ENCODE results near the gene KLK3. TPM values are rescaled to one million over a fixed set of nuclear protein-coding genes. Genes with fewer than 3 reads are reported as not detected.

KLK3 gene
- total RNA-seq, 1 experiment from 2014 or later, result not detected

- no TSS peak for BruUV-seq (replicated peaks)
- no peak overlapping the region for H3K27ac ChIP-seq (ENCODE audit: low read length)
- no peak for ATAC-seq
- no peaks in the 10 kb centered on the region for H3K9me3 ChIP-seq (ENCODE audit: control insufficient read depth, insufficient read depth, low read depth, low read length)
- no peaks in the 10 kb centered on the region for H3K36me3 ChIP-seq (ENCODE audit: control insufficient read depth, insufficient read depth, low read length)
- ChIA-PET CTCF (no interaction called here), POLR2A (no interaction called here)
- H3K4me1 ChIP-seq (ENCODE audit: control insufficient read depth, insufficient read depth, low read length), result no peaks in the 10 kb centered on the region
- no peak overlapping the region for H3K4me3 ChIP-seq (ENCODE audit: low read depth in 2 of 2, low read length in 2 of 2)
- DNase-seq (ENCODE audit: low read depth, low spot score), result no peak
- TF ChIP-seq CTCF (IDR thresholded peaks at IDR 0.05) (no peak), POLR2AphosphoS5 (IDR thresholded peaks at IDR 0.05; ENCODE audit: low read depth, low read length) (no peak), SIN3A (IDR thresholded peaks at IDR 0.05; ENCODE audit: borderline replicate concordance, insufficient read depth, low read depth, low read length) (no peak), TCF7L2 (IDR thresholded peaks at IDR 0.05; ENCODE audit: low read depth, low read length) (no peak), REST (IDR thresholded peaks at IDR 0.05; ENCODE audit: insufficient read depth in 1 of 2, low read depth in 2 of 2, low read length in 1 of 2) (no peak)
- in situ Hi-C loops (cut with HindIII; ENCODE audit: low pct_unique_long_range_greater_than_20kb, low sequenced_read_pairs), result no loop called here
- H3K27me3 ChIP-seq (ENCODE audit: control insufficient read depth, insufficient read depth, low read length), result no peaks in the 10 kb centered on the region
- intact Hi-C loops (cut with micrococcal nuclease; ENCODE audit: unreplicated experiment), result no loop called here
These were observed 42.5 kb downstream of the KLK3 start for GRCh38 chr19:50897191-50897607.

- CTCF ChIA-PET, result no interaction called here
- Histone ChIP-seq H3K36me3 (ENCODE audit: control insufficient read depth, insufficient read depth, low read length) (no peaks in the 10 kb centered on the region), H3K9me3 (ENCODE audit: control insufficient read depth, insufficient read depth, low read depth, low read length) (no peaks in the 10 kb centered on the region), H3K27ac (ENCODE audit: low read length) (no peak overlapping the region), H3K4me1 (ENCODE audit: control insufficient read depth, insufficient read depth, low read length) (no peaks in the 10 kb centered on the region), H3K27me3 (ENCODE audit: control insufficient read depth, insufficient read depth, low read length) (no peaks in the 10 kb centered on the region), H3K4me3 (ENCODE audit: low read depth in 2 of 2, low read length in 2 of 2) (no peak overlapping the region)
- in situ Hi-C loops (cut with HindIII; ENCODE audit: low pct_unique_long_range_greater_than_20kb, low sequenced_read_pairs) (no loop called here), intact Hi-C loops (cut with micrococcal nuclease; ENCODE audit: unreplicated experiment) (no loop called here)
- DNase-seq (ENCODE audit: low read depth, low spot score), result no peak
- TF ChIP-seq POLR2AphosphoS5 (IDR thresholded peaks at IDR 0.05; ENCODE audit: low read depth, low read length) (no peak), TCF7L2 (IDR thresholded peaks at IDR 0.05; ENCODE audit: low read depth, low read length) (no peak)
- POLR2A ChIA-PET, result no interaction called here
- no TSS peak for BruUV-seq (replicated peaks)
- no peak for ATAC-seq
These were observed 42.9 kb downstream of the KLK3 start for GRCh38 chr19:50897612-50898011.

- H3K4me3 ChIP-seq (ENCODE audit: low read depth in 2 of 2, low read length in 2 of 2), result no peak overlapping the region
- ATAC-seq (no peak), DNase-seq (ENCODE audit: low read depth, low spot score) (no peak)
- TF ChIP-seq CTCF (IDR thresholded peaks at IDR 0.05) (no peak), POLR2AphosphoS5 (IDR thresholded peaks at IDR 0.05; ENCODE audit: low read depth, low read length) (no peak), SIN3A (IDR thresholded peaks at IDR 0.05; ENCODE audit: borderline replicate concordance, insufficient read depth, low read depth, low read length) (no peak), TCF7L2 (IDR thresholded peaks at IDR 0.05; ENCODE audit: low read depth, low read length) (no peak), REST (IDR thresholded peaks at IDR 0.05; ENCODE audit: insufficient read depth in 1 of 2, low read depth in 2 of 2, low read length in 1 of 2) (no peak)
- H3K27me3 ChIP-seq (ENCODE audit: control insufficient read depth, insufficient read depth, low read length), result no peaks in the 10 kb centered on the region; the same call in 1 of the 2 replicates
- H3K36me3 ChIP-seq (ENCODE audit: control insufficient read depth, insufficient read depth, low read length), result no peaks in the 10 kb centered on the region
- ChIA-PET CTCF (no interaction called here), POLR2A (no interaction called here)
- no peaks in the 10 kb centered on the region for H3K9me3 ChIP-seq (ENCODE audit: control insufficient read depth, insufficient read depth, low read depth, low read length)
- BruUV-seq (replicated peaks), result no TSS peak
- intact Hi-C loops (cut with micrococcal nuclease; ENCODE audit: unreplicated experiment), result no loop called here
- in situ Hi-C loops (cut with HindIII; ENCODE audit: low pct_unique_long_range_greater_than_20kb, low sequenced_read_pairs), result no loop called here
- H3K4me1 ChIP-seq (ENCODE audit: control insufficient read depth, insufficient read depth, low read length), result no peaks in the 10 kb centered on the region
- H3K27ac ChIP-seq (ENCODE audit: low read length), result no peak overlapping the region
These were observed 43.3 kb downstream of the KLK3 start for GRCh38 chr19:50898018-50898417.
